Osteoblast (primary cell): ENCODE results near the gene TFIP11. TPM values are rescaled to one million over a fixed set of nuclear protein-coding genes. Genes with fewer than 3 reads are reported as not detected.

Source experiments
- DNase-seq: peaks from one replicate; pipeline ENCODE4 v3.0.0; 2011; ENCODE audit warnings: low spot score, mixed read lengths; ENCODE audit not compliant: insufficient read length; ENCODE audit errors: missing footprints
- H2AFZ ChIP-seq: 2 replicates; pipeline ENCODE4 v1.6.0; 2011; ENCODE audit warnings: mild to moderate bottlenecking, low read length
- H3K27ac ChIP-seq: 2 replicates; pipeline ENCODE4 v1.5.1; 2011; ENCODE audit warnings: mild to moderate bottlenecking, low read depth, low read length, moderate library complexity
- H3K27me3 ChIP-seq: 2 replicates; pipeline ENCODE4 v1.6.0; 2012; ENCODE audit warnings: mild to moderate bottlenecking, control low read depth, inconsistent platforms, low read length, moderate library complexity; ENCODE audit not compliant: insufficient read depth
- H3K36me3 ChIP-seq: 2 replicates; pipeline ENCODE4 v1.5.1; 2011; ENCODE audit warnings: mild to moderate bottlenecking, low read length, control low read depth, moderate library complexity; ENCODE audit not compliant: insufficient read depth
- H3K4me1 ChIP-seq: 2 replicates; pipeline ENCODE4 v1.5.1; 2011; ENCODE audit warnings: mild to moderate bottlenecking, low read length, control low read depth, moderate library complexity; ENCODE audit not compliant: insufficient read depth
- H3K4me2 ChIP-seq: 2 replicates; pipeline ENCODE4 v1.6.0; 2011; ENCODE audit warnings: mild to moderate bottlenecking, low read length; ENCODE audit not compliant: insufficient read depth
- H3K4me3 ChIP-seq: fragments of 200-600 bp; sonication (generic); 3 replicates; pipeline ENCODE4 v1.5.1; 2012; ENCODE audit warnings: mild to moderate bottlenecking, low read length, inconsistent platforms; ENCODE audit not compliant: insufficient read depth
- H3K79me2 ChIP-seq: 2 replicates; pipeline ENCODE4 v1.6.0; 2012; ENCODE audit warnings: mild to moderate bottlenecking, low read length, control low read depth, inconsistent platforms; ENCODE audit not compliant: insufficient read depth
- H3K9me3 ChIP-seq: 2 replicates; pipeline ENCODE4 v1.5.1; 2011; ENCODE audit warnings: low read depth, low read length, control low read depth
- H4K20me1 ChIP-seq: 2 replicates; pipeline ENCODE4 v1.6.0; 2012; ENCODE audit warnings: mild to moderate bottlenecking, low read length, control low read depth; ENCODE audit not compliant: insufficient read depth
- total RNA-seq: library from RNA; depleted of rRNA; stranded (reverse); fragments of >200 nt; gene quantifications from 2 replicates; pipeline ENCODE4 v1.2.3, GENCODE V29; 2012
- TF ChIP-seq, protein P1 (sequence below): IDR thresholded peaks from 2 replicates; pipeline ENCODE4 v1.5.1; 2011; ENCODE audit warnings: mild to moderate bottlenecking, low read depth, low read length, moderate library complexity; ENCODE audit errors: extremely low read depth

TFIP11 gene
- total RNA-seq, 1 donor: 34.7 TPM

DNA sequence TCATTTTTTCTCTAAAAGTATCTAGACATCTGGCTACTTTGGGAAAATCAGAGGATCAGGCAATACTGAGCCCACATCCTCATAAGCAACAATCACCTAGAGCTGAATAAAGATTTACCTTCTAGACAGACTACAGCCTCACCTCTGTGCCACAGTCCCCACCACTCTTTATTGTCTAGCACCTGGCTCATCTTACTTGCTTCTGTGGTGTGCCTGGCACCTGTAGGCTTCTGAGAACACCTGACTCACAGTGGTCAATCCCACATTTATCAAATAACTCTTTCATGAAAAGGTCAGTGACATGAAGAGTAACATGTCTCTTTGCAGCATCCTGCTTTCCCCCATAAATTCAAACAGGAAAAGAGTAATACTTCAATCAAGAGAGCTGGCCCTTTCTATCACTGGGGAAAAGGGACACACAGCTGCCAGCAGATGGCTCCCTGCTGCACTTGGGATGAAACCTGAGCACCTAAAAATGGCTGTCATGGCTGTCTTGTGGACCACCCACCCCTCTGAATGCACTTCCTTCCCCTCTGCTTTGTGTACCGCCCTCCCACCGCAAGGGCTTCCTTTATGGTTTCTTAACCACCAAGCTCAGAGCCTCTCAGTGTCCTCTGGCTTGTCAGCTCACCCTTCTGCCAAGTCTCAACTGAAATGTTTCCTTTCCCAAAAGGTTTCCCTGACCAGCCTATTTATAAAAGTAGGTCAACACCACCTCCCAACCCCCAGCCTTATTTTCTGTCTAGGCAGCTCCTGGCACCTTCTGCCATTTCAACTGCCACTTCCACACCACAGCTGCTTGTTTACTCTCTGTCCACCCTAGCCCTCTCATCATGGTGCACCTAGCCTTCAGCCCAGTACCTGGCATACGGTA, 9.3 kb downstream of the TFIP11 start:
- Histone ChIP-seq H3K27ac (no peak overlapping the region), H3K4me2 (no peak overlapping the region), H4K20me1 (no peaks in the 10 kb centered on the region), H2AFZ (no peak overlapping the region), H3K4me1 (peaks cover 9% of the 10 kb centered on the region), H3K36me3 (peaks cover 85% of the 10 kb centered on the region), H3K4me3 (no peak overlapping the region), H3K79me2 (peaks cover 11% of the 10 kb centered on the region), H3K9me3 (no peaks in the 10 kb centered on the region), H3K27me3 (no peaks in the 10 kb centered on the region)
- TF ChIP-seq, protein P1, sequence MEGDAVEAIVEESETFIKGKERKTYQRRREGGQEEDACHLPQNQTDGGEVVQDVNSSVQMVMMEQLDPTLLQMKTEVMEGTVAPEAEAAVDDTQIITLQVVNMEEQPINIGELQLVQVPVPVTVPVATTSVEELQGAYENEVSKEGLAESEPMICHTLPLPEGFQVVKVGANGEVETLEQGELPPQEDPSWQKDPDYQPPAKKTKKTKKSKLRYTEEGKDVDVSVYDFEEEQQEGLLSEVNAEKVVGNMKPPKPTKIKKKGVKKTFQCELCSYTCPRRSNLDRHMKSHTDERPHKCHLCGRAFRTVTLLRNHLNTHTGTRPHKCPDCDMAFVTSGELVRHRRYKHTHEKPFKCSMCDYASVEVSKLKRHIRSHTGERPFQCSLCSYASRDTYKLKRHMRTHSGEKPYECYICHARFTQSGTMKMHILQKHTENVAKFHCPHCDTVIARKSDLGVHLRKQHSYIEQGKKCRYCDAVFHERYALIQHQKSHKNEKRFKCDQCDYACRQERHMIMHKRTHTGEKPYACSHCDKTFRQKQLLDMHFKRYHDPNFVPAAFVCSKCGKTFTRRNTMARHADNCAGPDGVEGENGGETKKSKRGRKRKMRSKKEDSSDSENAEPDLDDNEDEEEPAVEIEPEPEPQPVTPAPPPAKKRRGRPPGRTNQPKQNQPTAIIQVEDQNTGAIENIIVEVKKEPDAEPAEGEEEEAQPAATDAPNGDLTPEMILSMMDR: peak; percentile 65
- no peak for DNase-seq

DNA sequence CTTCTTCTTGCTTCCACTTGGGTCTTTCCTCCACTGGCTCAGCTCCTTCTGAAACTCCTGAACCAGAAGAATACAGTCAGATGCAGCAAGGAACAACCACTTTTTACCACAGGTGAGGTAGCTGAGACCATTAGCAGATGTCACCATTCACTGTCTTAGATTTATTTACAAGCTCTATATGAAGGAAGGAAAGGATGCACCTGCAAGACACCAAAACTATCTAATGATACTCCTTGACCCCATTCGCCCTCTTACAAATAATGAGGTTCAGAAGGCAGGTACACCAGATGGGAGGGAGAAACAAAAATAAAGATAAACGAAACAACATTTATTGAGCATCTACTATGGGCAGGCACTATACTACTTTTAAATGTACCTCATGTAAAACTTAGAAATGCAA, 10.3 kb downstream of the TFIP11 start:
- Histone ChIP-seq H3K4me1 (peaks cover 9% of the 10 kb centered on the region), H2AFZ (no peak overlapping the region), H3K9me3 (no peaks in the 10 kb centered on the region), H3K79me2 (peaks cover 11% of the 10 kb centered on the region), H3K27me3 (no peaks in the 10 kb centered on the region), H3K4me2 (no peak overlapping the region), H3K4me3 (no peak overlapping the region), H3K27ac (no peak overlapping the region), H3K36me3 (peaks cover 78% of the 10 kb centered on the region), H4K20me1 (no peaks in the 10 kb centered on the region)
- TF ChIP-seq, protein P1: no peak
- DNase-seq: no peak

- Histone ChIP-seq H3K4me3 (no peak overlapping the region), H2AFZ (no peak overlapping the region), H3K36me3 (peaks cover 78% of the 10 kb centered on the region), H3K9me3 (no peaks in the 10 kb centered on the region), H3K79me2 (peaks cover 11% of the 10 kb centered on the region), H3K4me1 (peaks cover 9% of the 10 kb centered on the region), H4K20me1 (no peaks in the 10 kb centered on the region), H3K4me2 (no peak overlapping the region), H3K27ac (peak overlapping the region; percentile 80), H3K27me3 (no peaks in the 10 kb centered on the region)
- no peak for DNase-seq
- TF ChIP-seq, protein P1: no peak
Observed at GRCh38 chr22:26499188-26499703, 13.0 kb downstream of the TFIP11 start.

DNA sequence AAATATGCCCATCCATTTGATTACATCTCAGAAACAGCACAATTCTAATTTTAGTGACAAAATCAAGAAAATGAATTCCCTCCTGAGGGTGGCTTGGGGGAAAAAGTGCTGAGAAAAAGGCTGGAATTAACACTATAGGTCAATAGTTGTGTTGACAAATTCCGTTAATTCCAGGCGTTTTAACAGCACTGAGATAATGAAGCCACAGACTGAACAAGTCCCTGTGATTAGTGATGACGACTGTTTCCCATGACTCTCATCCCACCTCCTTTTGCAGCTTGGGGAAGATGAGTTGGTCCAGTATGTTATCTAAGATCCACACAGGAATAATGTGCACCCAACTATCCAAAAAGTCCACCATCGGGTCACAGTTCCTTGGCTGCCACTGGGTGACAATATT, 15.8 kb downstream of the TFIP11 start:
- Histone ChIP-seq H3K27ac (no peak overlapping the region), H3K4me1 (peaks cover 17% of the 10 kb centered on the region), H3K4me2 (no peak overlapping the region), H3K27me3 (no peaks in the 10 kb centered on the region), H4K20me1 (no peaks in the 10 kb centered on the region), H3K4me3 (no peak overlapping the region), H3K9me3 (no peaks in the 10 kb centered on the region), H2AFZ (no peak overlapping the region), H3K79me2 (peaks cover 13% of the 10 kb centered on the region), H3K36me3 (peaks cover 78% of the 10 kb centered on the region)
- DNase-seq: no peak
- TF ChIP-seq, protein P1: no peak
